CD4-positive, alpha-beta T cell (primary cell): ENCODE data around the gene TMEM179. TPM values are rescaled to one million over a fixed set of nuclear protein-coding genes. Genes with fewer than 3 reads are reported as not detected.
A peak's percentile ranks its signal among the peaks of the same experiment; 100 is the strongest.

ENCODE experiments used
- ATAC-seq: fragments of 200-7000 bp; cut with Tn5 transposase; one replicate; pipeline ENCODE4 v1.10.0; 2022; ENCODE audit warnings: mild to moderate bottlenecking; ENCODE audit not compliant: poor library complexity
- CTCF ChIA-PET: fragments of 350-600 bp; sonication (Branson Sonifier 250); formaldehyde crosslinking; loops from one replicate; lab custom pipeline; 2021; ENCODE audit warnings: antibody characterized with exemption, inconsistent platforms; lab: Charles Lee
- POLR2A ChIA-PET: fragments of 350-600 bp; sonication (Branson Sonifier 250); formaldehyde crosslinking; loops from one replicate; lab custom pipeline; 2021; ENCODE audit warnings: antibody characterized with exemption, inconsistent platforms; lab: Charles Lee
- DNase-seq, 14 experiments: peaks; one replicate each; pipeline ENCODE4 v3.0.0-alpha.2; 2013 to 2020; ENCODE audit warnings: mixed read lengths in 2 of 14
- H3K27ac ChIP-seq, 2 donors: one replicate each; pipeline versions ENCODE4 v1.5.1 to v1.7.0; 2013; ENCODE audit warnings: low read length in 2 of 2, low read depth in 1 of 2, mild to moderate bottlenecking in 1 of 2
- H3K27me3 ChIP-seq, 2 experiments: 1 replicate in 1 of 2; 2 replicates in 1 of 2; pipeline versions ENCODE4 v1.6.1 to v1.7.0; 2013; ENCODE audit warnings: low read length in 2 of 2, control low read depth in 1 of 2, mild to moderate bottlenecking in 1 of 2, moderate library complexity in 1 of 2; ENCODE audit not compliant: insufficient read depth in 2 of 2, control insufficient read depth in 1 of 2
- H3K36me3 ChIP-seq: one replicate; pipeline ENCODE4 v1.6.1; 2013; ENCODE audit warnings: low read length, control low read depth; ENCODE audit not compliant: insufficient read depth
- H3K4me1 ChIP-seq: one replicate; pipeline ENCODE4 v1.6.1; 2013; ENCODE audit warnings: low read length, control low read depth; ENCODE audit not compliant: insufficient read depth
- H3K4me3 ChIP-seq: one replicate; pipeline ENCODE4 v1.5.1; 2013; ENCODE audit warnings: mild to moderate bottlenecking, low read length, moderate library complexity
- H3K9me3 ChIP-seq, 2 experiments: 1 replicate in 1 of 2; 2 replicates in 1 of 2; pipeline versions ENCODE4 v1.6.1 to v1.7.0; 2013; ENCODE audit warnings: low read length in 2 of 2, mild to moderate bottlenecking in 2 of 2, control low read depth in 1 of 2, moderate library complexity in 1 of 2; ENCODE audit not compliant: control insufficient read depth in 1 of 2, insufficient read depth in 1 of 2
- H3K27ac Mint-ChIP-seq: one replicate; pipeline ENCODE4 v1.8.0; 2020; ENCODE audit warnings: mixed read lengths
- H3K27me3 Mint-ChIP-seq: one replicate; pipeline ENCODE4 v1.8.0; 2021; ENCODE audit warnings: mixed read lengths
- H3K36me3 Mint-ChIP-seq: one replicate; pipeline ENCODE4 v1.8.0; 2021; ENCODE audit warnings: low read depth, mixed read lengths
- H3K4me1 Mint-ChIP-seq: one replicate; pipeline ENCODE4 v1.8.0; 2021; ENCODE audit warnings: low read depth, mixed read lengths
- H3K4me3 Mint-ChIP-seq: one replicate; pipeline ENCODE4 v1.8.0; 2020; ENCODE audit warnings: mild to moderate bottlenecking, mixed read lengths
- H3K9me3 Mint-ChIP-seq: one replicate; pipeline ENCODE4 v1.8.0; 2020; ENCODE audit warnings: mixed read lengths
- CTCF ChIP-seq: fragments of 200-600 bp; IDR thresholded peaks from one replicate; pipeline ENCODE4 v1.8.0; 2022; ENCODE audit warnings: antibody characterized with exemption, mild to moderate bottlenecking
- intact Hi-C, 2 experiments: fragments of 100-400 bp; cut with DNase I in 1 of 2; cut with micrococcal nuclease in 1 of 2; formaldehyde crosslinking; loops; one replicate each; pipeline versions ENCODE4 v1.15.1 to v1.9.0; 2023 to 2025; cut with DNase I, micrococcal nuclease
- total RNA-seq, 174 experiments: library from RNA in 2 of 174; stranded (reverse) in 2 of 174; gene quantifications; one replicate each; pipeline ENCODE4 v1.2.3 and lab custom pipeline; 2021 to 2026

TMEM179 gene
- total RNA-seq, 2 experiments from 2014 or later: not detected

- Mint-ChIP-seq H3K27me3 (peaks cover 54% of the 10 kb centered on the region), H3K27ac (no peak overlapping the region), H3K9me3 (no peaks in the 10 kb centered on the region), H3K4me1 (no peaks in the 10 kb centered on the region), H3K36me3 (no peaks in the 10 kb centered on the region), H3K4me3 (no peak overlapping the region)
- intact Hi-C loops: no loop called here
- TF ChIP-seq CTCF: no peak
- CTCF ChIA-PET: no interaction called here
- no peaks in the 10 kb centered on the region for H3K36me3 ChIP-seq
- H3K27me3 ChIP-seq: peaks cover 21 to 34% of the 10 kb centered on the region in 2 experiments
- H3K27ac ChIP-seq: no peak overlapping the region
- H3K9me3 ChIP-seq: peaks cover 0 to 17% of the 10 kb centered on the region in 2 experiments
- ATAC-seq: no peak
- POLR2A ChIA-PET: no interaction called here
- no peaks in the 10 kb centered on the region for H3K4me1 ChIP-seq
- H3K4me3 ChIP-seq: no peak overlapping the region
- no peak for DNase-seq
These were observed 3.8 kb downstream of the TMEM179 start for GRCh38 chr14:104600805-104601204.

DNA sequence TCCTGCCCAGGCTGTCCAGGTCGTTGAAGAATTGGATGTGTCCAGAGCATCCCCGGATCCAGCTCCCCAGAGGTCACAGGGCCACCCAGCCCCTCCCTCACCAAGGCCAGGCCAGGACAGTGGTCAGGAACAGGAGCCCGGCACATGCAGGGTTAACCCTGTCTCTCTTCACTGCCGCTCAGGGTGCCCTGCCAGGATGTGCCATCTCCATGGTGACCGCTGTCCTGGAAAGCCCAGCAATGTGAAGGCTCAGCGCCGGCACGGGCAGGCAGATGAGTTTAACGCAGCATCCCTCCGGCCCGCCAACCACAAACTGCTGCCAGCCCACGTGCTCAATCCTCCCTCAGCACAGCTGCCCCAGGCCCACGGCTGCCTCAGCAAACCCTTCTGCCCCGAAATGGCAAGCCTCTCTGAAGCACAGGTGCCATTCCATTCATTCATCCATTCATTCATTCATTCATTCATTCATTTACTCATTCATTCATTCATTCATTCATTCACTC, 4.4 kb downstream of the TMEM179 start:
- intact Hi-C loops: no loop called here
- Histone ChIP-seq H3K27me3 (peaks cover 19 to 34% of the 10 kb centered on the region in 2 experiments), H3K36me3 (no peaks in the 10 kb centered on the region), H3K4me1 (no peaks in the 10 kb centered on the region), H3K9me3 (peaks cover 0 to 16% of the 10 kb centered on the region in 2 experiments), H3K4me3 (no peak overlapping the region), H3K27ac (no peak overlapping the region)
- DNase-seq (peak in 1 of 14 experiments; percentile 3), ATAC-seq (no peak)
- H3K27ac Mint-ChIP-seq: no peak overlapping the region
- no peaks in the 10 kb centered on the region for H3K36me3 Mint-ChIP-seq
- peaks cover 48% of the 10 kb centered on the region for H3K27me3 Mint-ChIP-seq
- H3K4me1 Mint-ChIP-seq: no peaks in the 10 kb centered on the region
- POLR2A ChIA-PET: no interaction called here
- H3K4me3 Mint-ChIP-seq: no peak overlapping the region
- TF ChIP-seq CTCF: no peak
- CTCF ChIA-PET: no interaction called here
- no peaks in the 10 kb centered on the region for H3K9me3 Mint-ChIP-seq

DNA sequence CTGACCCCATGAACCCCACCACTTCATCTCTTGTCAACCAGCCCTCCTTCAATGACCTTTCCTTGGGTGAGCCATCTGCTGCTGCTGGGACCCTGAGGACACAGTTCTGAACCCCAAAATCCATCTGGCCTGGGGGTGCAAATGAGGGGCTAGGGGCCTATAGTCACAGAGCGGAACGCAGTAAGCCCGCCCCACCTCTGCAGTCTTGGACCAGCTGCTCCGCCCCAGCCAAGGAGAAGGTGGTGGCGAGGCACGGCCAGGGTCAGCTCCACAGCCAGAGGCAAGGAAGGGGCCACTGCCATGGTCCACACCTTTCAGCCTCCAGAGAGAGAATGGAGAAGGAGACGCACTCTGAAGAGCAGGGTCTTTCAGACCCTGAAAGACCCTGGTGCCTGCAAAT, 5.1 kb downstream of the TMEM179 start:
- TF ChIP-seq CTCF: no peak
- Histone ChIP-seq H3K27ac (no peak overlapping the region), H3K4me1 (no peaks in the 10 kb centered on the region), H3K9me3 (peaks cover 0 to 11% of the 10 kb centered on the region in 2 experiments), H3K27me3 (peaks cover 16 to 29% of the 10 kb centered on the region in 2 experiments), H3K36me3 (no peaks in the 10 kb centered on the region), H3K4me3 (no peak overlapping the region)
- POLR2A ChIA-PET: no interaction called here
- ATAC-seq (no peak), DNase-seq (no peak)
- intact Hi-C loops: no loop called here
- CTCF ChIA-PET: no interaction called here
- no peak overlapping the region for H3K27ac Mint-ChIP-seq
- H3K9me3 Mint-ChIP-seq: no peaks in the 10 kb centered on the region
- peaks cover 44% of the 10 kb centered on the region for H3K27me3 Mint-ChIP-seq
- H3K4me1 Mint-ChIP-seq: no peaks in the 10 kb centered on the region
- no peaks in the 10 kb centered on the region for H3K36me3 Mint-ChIP-seq
- H3K4me3 Mint-ChIP-seq: no peak overlapping the region
